Gastroesophageal sphincter (tissue), 4 donors: ENCODE results near the gene P4HA3. TPM values are rescaled to one million over a fixed set of nuclear protein-coding genes. Genes with fewer than 3 reads are reported as not detected.

ENCODE experiments used
- ATAC-seq: fragments of 150-250 bp; one replicate; pipeline ENCODE4 v1.9.1; 2016; ENCODE audit warnings: mild to moderate bottlenecking, moderate library complexity
- H3K27ac ChIP-seq, 4 donors: fragments of 200-600 bp; sonication (generic) in 3 of 4; 1 replicate in 3 of 4; 2 replicates in 1 of 4; pipeline ENCODE4 v1.5.1; 2016 to 2019
- H3K27me3 ChIP-seq: fragments of 200-600 bp; sonication (generic); one replicate; pipeline ENCODE4 v1.5.1; 2019
- H3K36me3 ChIP-seq, 2 donors: fragments of 200-600 bp; sonication (generic); one replicate each; pipeline ENCODE4 v1.5.1; 2019; ENCODE audit warnings: control low read depth in 1 of 2
- H3K4me1 ChIP-seq, 3 donors: fragments of 200-600 bp; sonication (generic); 1 replicate in 2 of 3; 2 replicates in 1 of 3; pipeline ENCODE4 v1.5.1; 2016 to 2019; ENCODE audit warnings: control low read depth in 2 of 3
- H3K4me3 ChIP-seq, 2 donors: fragments of 200-600 bp; sonication (generic); one replicate each; pipeline ENCODE4 v1.5.1; 2019; ENCODE audit warnings: mild to moderate bottlenecking in 1 of 2, moderate library complexity in 1 of 2
- H3K9me3 ChIP-seq, 3 donors: fragments of 200-600 bp; sonication (generic); one replicate each; pipeline ENCODE4 v1.5.1; 2017 to 2019; ENCODE audit warnings: control low read depth in 2 of 3
- CTCF ChIP-seq, 4 experiments: fragments of 200-600 bp in 2 of 4; fragments of 450-650 bp in 2 of 4; sonication (generic) in 1 of 4; IDR thresholded peaks; one replicate each; pipeline ENCODE4 v1.5.1; 2017 to 2019; ENCODE audit warnings: antibody characterized with exemption in 4 of 4, mild to moderate bottlenecking in 2 of 4, moderate library complexity in 2 of 4
- EP300 ChIP-seq: sonication (generic); formaldehyde crosslinking; IDR thresholded peaks from one replicate; pipeline ENCODE4 v1.6.1; 2017; ENCODE audit warnings: antibody characterized with exemption, mild to moderate bottlenecking
- POLR2A ChIP-seq, 2 donors: fragments of 450-650 bp; IDR thresholded peaks; one replicate each; pipeline ENCODE4 v1.6.1; 2017; ENCODE audit warnings: antibody characterized with exemption in 2 of 2, mild to moderate bottlenecking in 2 of 2, moderate library complexity in 1 of 2
- POLR2AphosphoS5 ChIP-seq: sonication (generic); formaldehyde crosslinking; IDR thresholded peaks from one replicate; pipeline ENCODE4 v1.6.1; 2017; ENCODE audit warnings: antibody characterized with exemption
- WGBS, 2 donors: methylation state at CpG; one replicate each; pipeline ENCODE4 v1.1.5; 2018; ENCODE audit warnings: low coverage in 1 of 2; 5-methylcytosine and 5-hydroxymethylcytosine counted together
- total RNA-seq, 4 donors: library from RNA; depleted of rRNA; stranded (reverse); fragments of >200 nt; gene quantifications; one replicate each; pipeline ENCODE4 v1.1.0, GENCODE V29; 2016

Gene P4HA3
- total RNA-seq, 4 donors from 2014 or later = 0.69 to 2.9 (median 0.94) TPM; not detected in 1

GRCh38 chr11:74282421-74282820 is 29.0 kb downstream of the P4HA3 start:
- TF ChIP-seq CTCF (IDR thresholded peaks at IDR 0.05) = no peak
- TF ChIP-seq POLR2A (IDR thresholded peaks at IDR 0.05) = no peak
- ATAC-seq = no peak
- 0 to 84% methylated on average over 1 to 3 of the region's 3 CpGs for WGBS, 2 donors
- H3K9me3 ChIP-seq = no peaks in the 10 kb centered on the region
- H3K36me3 ChIP-seq = no peaks in the 10 kb centered on the region
- H3K4me3 ChIP-seq = no peak overlapping the region
- no peaks in the 10 kb centered on the region for H3K27me3 ChIP-seq
- peaks cover 0 to 26% (median 0%) of the 10 kb centered on the region in 3 donors for H3K4me1 ChIP-seq
- H3K27ac ChIP-seq = peak overlapping the region in 1 of 4 donors; percentile 31

GRCh38 chr11:74280494-74280893 is 30.9 kb downstream of the P4HA3 start:
- no peak for TF ChIP-seq CTCF (IDR thresholded peaks at IDR 0.05)
- no peak for TF ChIP-seq EP300
- no peak for TF ChIP-seq POLR2A (IDR thresholded peaks at IDR 0.05)
- TF ChIP-seq POLR2AphosphoS5 = no peak
- no peaks in the 10 kb centered on the region for H3K36me3 ChIP-seq
- no peak overlapping the region for H3K4me3 ChIP-seq
- H3K27ac ChIP-seq = no peak overlapping the region
- no peaks in the 10 kb centered on the region for H3K27me3 ChIP-seq
- H3K9me3 ChIP-seq = no peaks in the 10 kb centered on the region
- ATAC-seq = no peak
- peaks cover 0 to 26% (median 0%) of the 10 kb centered on the region in 3 donors for H3K4me1 ChIP-seq

GRCh38 chr11:74279256-74279655 is 32.2 kb downstream of the P4HA3 start:
- no peak overlapping the region for H3K4me3 ChIP-seq
- no peak for ATAC-seq
- peaks cover 0 to 26% (median 0%) of the 10 kb centered on the region in 3 donors for H3K4me1 ChIP-seq
- WGBS, 2 donors = 60 to 100% methylated on average over 1 to 4 of the region's 5 CpGs
- H3K36me3 ChIP-seq = no peaks in the 10 kb centered on the region
- no peaks in the 10 kb centered on the region for H3K27me3 ChIP-seq
- TF ChIP-seq CTCF (IDR thresholded peaks at IDR 0.05) (no peak), POLR2A (IDR thresholded peaks at IDR 0.05) (no peak), POLR2AphosphoS5 (no peak), EP300 (no peak)
- peak overlapping the region; percentile 7 to 71 (median 60) for H3K27ac ChIP-seq
- no peaks in the 10 kb centered on the region for H3K9me3 ChIP-seq

GRCh38 chr11:74278721-74279161 is 32.7 kb downstream of the P4HA3 start:
- H3K27ac ChIP-seq = peak overlapping the region in 3 of 4 donors; percentile 49 to 71 (median 71)
- peak; percentile 82 for ATAC-seq

More at GRCh38 chr11:74278721-74279161, 32.7 kb downstream of the P4HA3 start:
- Histone ChIP-seq H3K9me3 (no peaks in the 10 kb centered on the region), H3K36me3 (no peaks in the 10 kb centered on the region), H3K27me3 (no peaks in the 10 kb centered on the region), H3K4me3 (no peak overlapping the region), H3K4me1 (peaks cover 0 to 26% (median 0%) of the 10 kb centered on the region in 3 donors)
- TF ChIP-seq CTCF (IDR thresholded peaks at IDR 0.05) (no peak), POLR2AphosphoS5 (no peak), POLR2A (IDR thresholded peaks at IDR 0.05) (no peak), EP300 (no peak)
- WGBS, 2 donors = 29 to 44% methylated on average over 1 of the region's 1 CpG
